Testis (tissue), 2 donors: Measurements from ENCODE around the gene METTL22.

Experiments used
- POLR2A ChIP-seq: fragments of 450-650 bp; IDR thresholded peaks from one replicate; pipeline ENCODE4 v1.6.1; 2017; ENCODE audit warnings: antibody characterized with exemption, mild to moderate bottlenecking, moderate library complexity
- TF ChIP-seq, protein P1 (sequence below), 3 experiments: fragments of 450-650 bp in 2 of 3; fragments of 200-600 bp in 1 of 3; sonication (generic) in 1 of 3; IDR thresholded peaks; one replicate each; pipeline ENCODE4 v1.5.1; 2016 to 2019; ENCODE audit warnings: antibody characterized with exemption in 3 of 3, mild to moderate bottlenecking in 2 of 3, moderate library complexity in 1 of 3

DNA sequence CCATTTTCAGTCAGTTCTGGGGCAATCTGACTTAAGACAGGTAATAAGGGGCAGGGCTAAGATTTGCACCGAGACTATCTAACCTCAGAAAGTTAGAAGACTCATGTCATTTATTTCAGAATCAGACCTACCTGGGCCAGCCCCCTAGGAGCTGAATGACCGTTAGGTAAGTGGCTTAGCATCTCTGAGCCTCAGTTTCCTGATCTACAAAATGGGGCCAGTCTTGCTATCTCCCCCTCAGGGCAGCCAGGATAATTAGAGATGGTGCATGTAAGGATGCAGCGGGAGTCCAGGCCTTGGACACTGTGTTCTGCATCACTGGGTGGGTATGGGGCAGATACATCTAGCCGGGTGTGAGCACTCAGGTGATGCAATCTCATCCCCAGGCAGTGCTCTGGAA, 10.4 kb upstream of the METTL22 start:
- no peak for TF ChIP-seq POLR2A
- TF ChIP-seq, protein P1, sequence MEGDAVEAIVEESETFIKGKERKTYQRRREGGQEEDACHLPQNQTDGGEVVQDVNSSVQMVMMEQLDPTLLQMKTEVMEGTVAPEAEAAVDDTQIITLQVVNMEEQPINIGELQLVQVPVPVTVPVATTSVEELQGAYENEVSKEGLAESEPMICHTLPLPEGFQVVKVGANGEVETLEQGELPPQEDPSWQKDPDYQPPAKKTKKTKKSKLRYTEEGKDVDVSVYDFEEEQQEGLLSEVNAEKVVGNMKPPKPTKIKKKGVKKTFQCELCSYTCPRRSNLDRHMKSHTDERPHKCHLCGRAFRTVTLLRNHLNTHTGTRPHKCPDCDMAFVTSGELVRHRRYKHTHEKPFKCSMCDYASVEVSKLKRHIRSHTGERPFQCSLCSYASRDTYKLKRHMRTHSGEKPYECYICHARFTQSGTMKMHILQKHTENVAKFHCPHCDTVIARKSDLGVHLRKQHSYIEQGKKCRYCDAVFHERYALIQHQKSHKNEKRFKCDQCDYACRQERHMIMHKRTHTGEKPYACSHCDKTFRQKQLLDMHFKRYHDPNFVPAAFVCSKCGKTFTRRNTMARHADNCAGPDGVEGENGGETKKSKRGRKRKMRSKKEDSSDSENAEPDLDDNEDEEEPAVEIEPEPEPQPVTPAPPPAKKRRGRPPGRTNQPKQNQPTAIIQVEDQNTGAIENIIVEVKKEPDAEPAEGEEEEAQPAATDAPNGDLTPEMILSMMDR (IDR thresholded peaks at IDR 0.05), result no peak
